Body of pancreas (tissue), 4 donors: ENCODE data around the gene PLPPR4.

ENCODE experiments used
- POLR2A ChIP-seq, 3 donors: fragments of 450-650 bp; IDR thresholded peaks; one replicate each; pipeline ENCODE4 v1.6.1; 2016; ENCODE audit warnings: antibody characterized with exemption in 3 of 3, mild to moderate bottlenecking in 2 of 3
- TF ChIP-seq, protein P1 (sequence below), 7 experiments: fragments of 450-650 bp in 4 of 7; fragments of 200-600 bp in 3 of 7; sonication (generic) in 3 of 7; IDR thresholded peaks; one replicate each; pipeline ENCODE4 v1.5.1; 2016 to 2019; ENCODE audit warnings: antibody characterized with exemption in 7 of 7

DNA sequence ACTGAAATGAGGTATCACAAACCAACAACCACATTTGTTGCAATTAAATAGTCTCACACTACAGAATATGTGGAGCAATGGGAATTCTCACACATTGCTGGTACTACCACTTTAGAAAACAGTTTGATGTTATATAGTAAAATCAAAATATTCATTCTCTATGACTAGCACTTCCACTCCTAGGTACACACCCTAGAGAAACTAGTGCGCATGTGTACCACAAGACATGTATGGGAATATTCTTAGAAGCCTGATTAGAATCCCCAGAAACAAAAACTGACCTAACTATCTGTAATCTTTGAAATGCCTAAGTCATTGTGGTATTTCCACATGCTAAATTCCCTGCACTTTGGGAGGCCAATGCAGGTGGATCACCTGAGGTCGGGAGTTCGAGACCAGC, 18.1 kb upstream of the PLPPR4 start:
- TF ChIP-seq, protein P1, sequence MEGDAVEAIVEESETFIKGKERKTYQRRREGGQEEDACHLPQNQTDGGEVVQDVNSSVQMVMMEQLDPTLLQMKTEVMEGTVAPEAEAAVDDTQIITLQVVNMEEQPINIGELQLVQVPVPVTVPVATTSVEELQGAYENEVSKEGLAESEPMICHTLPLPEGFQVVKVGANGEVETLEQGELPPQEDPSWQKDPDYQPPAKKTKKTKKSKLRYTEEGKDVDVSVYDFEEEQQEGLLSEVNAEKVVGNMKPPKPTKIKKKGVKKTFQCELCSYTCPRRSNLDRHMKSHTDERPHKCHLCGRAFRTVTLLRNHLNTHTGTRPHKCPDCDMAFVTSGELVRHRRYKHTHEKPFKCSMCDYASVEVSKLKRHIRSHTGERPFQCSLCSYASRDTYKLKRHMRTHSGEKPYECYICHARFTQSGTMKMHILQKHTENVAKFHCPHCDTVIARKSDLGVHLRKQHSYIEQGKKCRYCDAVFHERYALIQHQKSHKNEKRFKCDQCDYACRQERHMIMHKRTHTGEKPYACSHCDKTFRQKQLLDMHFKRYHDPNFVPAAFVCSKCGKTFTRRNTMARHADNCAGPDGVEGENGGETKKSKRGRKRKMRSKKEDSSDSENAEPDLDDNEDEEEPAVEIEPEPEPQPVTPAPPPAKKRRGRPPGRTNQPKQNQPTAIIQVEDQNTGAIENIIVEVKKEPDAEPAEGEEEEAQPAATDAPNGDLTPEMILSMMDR (IDR thresholded peaks at IDR 0.05) = no peak
- no peak for TF ChIP-seq POLR2A (IDR thresholded peaks at IDR 0.05)
